ENCODE measurements around the gene CATSPERD. TPM values are rescaled to one million over a fixed set of nuclear protein-coding genes. Genes with fewer than 3 reads are reported as not detected.

CATSPERD gene
- total RNA-seq, 1 experiment from 2014 or later, result not detected

DNA sequence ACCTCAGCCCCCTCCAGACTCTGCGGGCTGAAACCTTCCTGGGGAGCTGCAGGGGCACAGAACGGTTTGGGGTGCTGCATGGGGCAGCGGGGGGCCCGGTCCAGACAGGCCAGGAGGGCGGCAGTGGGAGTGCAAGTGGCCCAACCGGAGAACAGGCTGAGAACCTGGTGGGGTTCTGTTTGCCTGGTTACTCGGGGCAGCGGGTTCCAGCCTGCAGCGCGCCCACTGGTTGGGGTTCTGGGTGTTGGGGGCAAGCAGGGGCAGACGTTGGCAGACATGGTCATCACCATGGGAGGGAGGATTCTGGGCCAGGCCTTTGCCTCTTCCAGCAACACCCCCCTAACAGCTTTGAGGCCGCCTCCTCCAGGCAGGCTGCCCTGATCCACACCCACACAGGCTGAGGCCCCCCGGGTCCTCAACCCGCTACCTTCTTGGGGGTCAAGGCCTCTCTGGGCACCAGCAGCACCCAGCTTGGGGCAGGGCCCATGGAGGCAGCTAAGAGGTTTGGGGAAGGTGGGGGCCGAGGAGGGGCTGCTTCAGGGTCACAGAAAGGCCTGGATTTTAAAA, 64.2 kb downstream of the CATSPERD start, which contains the start of gene PRR22:
TSS of gene PRR22 (minus strand) at position 166 of the 567 bp plus-strand sequence. CDS start at position 80, 86 bp downstream.
- Mint-ChIP-seq H3K4me1 (no peaks in the 10 kb centered on the region), H3K9me3 (no peaks in the 10 kb centered on the region), H3K27ac (no peak within 1 kb of the TSS), H3K36me3 (ENCODE audit: insufficient read depth in 1 of 3, low read depth in 3 of 3) (peaks cover 20 to 37% (median 36%) of the 10 kb centered on the region in 3 experiments; a peak in 6 of 7 replicates), H3K27me3 (ENCODE audit: low read depth) (no peaks in the 10 kb centered on the region; the same call in 1 of the 2 replicates), H3K4me3 (no peak within 1 kb of the TSS)
- Histone ChIP-seq H4K91ac (ENCODE audit: insufficient read length, low read depth, low read length) (no peak within 1 kb of the TSS), H3K23me2 (ENCODE audit: insufficient read length, low read depth, low read length, poor library complexity, severe bottlenecking) (no peaks in the 10 kb centered on the region), H4K20me1 (ENCODE audit: control insufficient read depth, insufficient read depth, insufficient read length) (no peaks in the 10 kb centered on the region), H2BK15ac (ENCODE audit: low read depth, low read length) (no peak within 1 kb of the TSS; the same call in 1 of the 2 replicates), H3K4ac (ENCODE audit: low read depth, low read length) (no peak within 1 kb of the TSS), H3K4me1 (ENCODE audit: insufficient read depth, low read length) (no peaks in the 10 kb centered on the region), H3K4me2 (ENCODE audit: insufficient read depth, insufficient read length, low read length) (no peak within 1 kb of the TSS), H3K18ac (ENCODE audit: insufficient read length, low read depth, low read length) (no peak within 1 kb of the TSS), H3K27ac (ENCODE audit: insufficient read length, low read depth, low read length) (no peak within 1 kb of the TSS), H2AK5ac (ENCODE audit: insufficient read length, low read length) (no peak within 1 kb of the TSS), H2BK120ac (ENCODE audit: low read depth, low read length, poor library complexity, severe bottlenecking) (no peak within 1 kb of the TSS), H3K9ac (ENCODE audit: extremely low read depth, insufficient read length, low read length) (no peak within 1 kb of the TSS), H2AFZ (ENCODE audit: low read length) (no peak within 1 kb of the TSS), H3T11ph (ENCODE audit: low read length) (no peak within 1 kb of the TSS), H3K56ac (ENCODE audit: insufficient read length, low read depth, low read length) (no peak within 1 kb of the TSS), H2BK12ac (ENCODE audit: insufficient read length, low read depth, low read length) (no peak within 1 kb of the TSS), H4K8ac (replicated peaks; ENCODE audit: insufficient read length, low read depth, low read length) (no peak within 1 kb of the TSS), H3K23ac (ENCODE audit: insufficient read length, low read depth, low read length) (no peak within 1 kb of the TSS), H3K14ac (ENCODE audit: insufficient read depth, low read length) (no peak within 1 kb of the TSS), H3K27me3 (ENCODE audit: insufficient read depth, low read length) (no peaks in the 10 kb centered on the region), H3K9me3 (ENCODE audit: control insufficient read depth, low read depth, low read length) (no peaks in the 10 kb centered on the region), H2BK5ac (ENCODE audit: insufficient read length, low read length) (no peak within 1 kb of the TSS), H4K5ac (ENCODE audit: insufficient read length, low read depth, low read length) (no peak within 1 kb of the TSS), H3K79me2 (ENCODE audit: insufficient read depth, low read length) (no peaks in the 10 kb centered on the region), H3K79me1 (ENCODE audit: insufficient read depth, low read depth, low read length, poor library complexity, severe bottlenecking) (no peaks in the 10 kb centered on the region), H2BK20ac (ENCODE audit: low read depth, low read length, poor library complexity, severe bottlenecking) (no peak within 1 kb of the TSS)
- no CpG with 5 or more reads among the region's 15 CpGs for WGBS (ENCODE audit: extremely low coverage, insufficient read length, low lambda C conversion rate)
- DNase-seq, result no peak
- TF ChIP-seq, protein P1, sequence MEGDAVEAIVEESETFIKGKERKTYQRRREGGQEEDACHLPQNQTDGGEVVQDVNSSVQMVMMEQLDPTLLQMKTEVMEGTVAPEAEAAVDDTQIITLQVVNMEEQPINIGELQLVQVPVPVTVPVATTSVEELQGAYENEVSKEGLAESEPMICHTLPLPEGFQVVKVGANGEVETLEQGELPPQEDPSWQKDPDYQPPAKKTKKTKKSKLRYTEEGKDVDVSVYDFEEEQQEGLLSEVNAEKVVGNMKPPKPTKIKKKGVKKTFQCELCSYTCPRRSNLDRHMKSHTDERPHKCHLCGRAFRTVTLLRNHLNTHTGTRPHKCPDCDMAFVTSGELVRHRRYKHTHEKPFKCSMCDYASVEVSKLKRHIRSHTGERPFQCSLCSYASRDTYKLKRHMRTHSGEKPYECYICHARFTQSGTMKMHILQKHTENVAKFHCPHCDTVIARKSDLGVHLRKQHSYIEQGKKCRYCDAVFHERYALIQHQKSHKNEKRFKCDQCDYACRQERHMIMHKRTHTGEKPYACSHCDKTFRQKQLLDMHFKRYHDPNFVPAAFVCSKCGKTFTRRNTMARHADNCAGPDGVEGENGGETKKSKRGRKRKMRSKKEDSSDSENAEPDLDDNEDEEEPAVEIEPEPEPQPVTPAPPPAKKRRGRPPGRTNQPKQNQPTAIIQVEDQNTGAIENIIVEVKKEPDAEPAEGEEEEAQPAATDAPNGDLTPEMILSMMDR (conservative IDR thresholded peaks at IDR 0.05), result no peak

Measured in H9 (cell line).